NCI-H2227 (cell line): ENCODE data around the gene DHCR7.

Source experiments
- DNase-seq: peaks from one replicate; lab custom pipeline; 2025; ENCODE audit not compliant: unreplicated experiment; lab: John Stamatoyannopoulos, UW

The DHCR7 gene

GRCh38 chr11:71459076-71459766 is 11.0 kb upstream of the DHCR7 start:
- DNase-seq: no peak

DNA sequence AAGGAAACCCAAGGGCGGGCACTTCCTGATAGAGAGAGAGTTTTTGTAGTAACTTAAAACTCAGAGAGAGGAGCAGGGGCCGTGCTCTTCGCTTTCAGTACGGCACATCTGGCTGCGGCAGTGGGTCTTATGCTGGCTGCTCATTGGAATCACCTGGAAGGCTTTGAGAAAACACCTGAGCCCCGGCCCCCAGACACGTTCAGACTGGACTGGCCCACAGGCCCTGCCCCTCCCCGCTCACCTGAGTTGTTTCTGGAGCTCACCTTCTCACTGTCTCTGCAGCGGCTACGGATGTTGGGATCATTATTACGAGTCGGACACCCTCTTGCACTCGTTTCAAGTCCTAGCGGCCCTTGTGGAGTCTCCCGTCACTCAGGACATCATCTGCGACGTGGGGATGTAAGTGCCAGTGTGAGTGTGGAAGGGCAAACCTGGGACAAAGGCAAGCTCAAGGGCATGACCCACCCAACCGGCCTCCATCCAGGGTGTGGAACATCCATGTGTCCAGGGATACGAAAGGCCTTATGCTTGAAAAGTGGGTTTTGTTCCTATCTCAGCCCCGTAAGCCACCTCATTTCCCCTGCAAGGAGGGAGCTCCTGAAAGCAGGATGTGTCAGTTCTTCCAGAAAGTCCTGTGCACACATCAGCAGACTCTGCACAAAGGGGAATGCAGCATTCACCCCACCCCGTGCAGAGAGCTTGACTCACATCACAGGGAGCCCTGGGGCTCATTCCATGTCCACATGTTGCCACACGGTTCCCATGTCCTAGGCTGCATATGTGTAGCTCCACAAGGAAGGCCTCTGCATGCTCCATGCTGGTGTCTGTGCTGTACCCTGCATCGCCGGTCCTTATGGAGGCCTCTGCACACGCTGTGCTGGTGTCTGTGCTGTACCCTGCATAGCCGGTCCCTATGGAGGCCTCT is 10.2 kb upstream of the DHCR7 start:
- no peak for DNase-seq

- no peak for DNase-seq
These were observed 8.6 kb upstream of the DHCR7 start for GRCh38 chr11:71456831-71457230.

DNA sequence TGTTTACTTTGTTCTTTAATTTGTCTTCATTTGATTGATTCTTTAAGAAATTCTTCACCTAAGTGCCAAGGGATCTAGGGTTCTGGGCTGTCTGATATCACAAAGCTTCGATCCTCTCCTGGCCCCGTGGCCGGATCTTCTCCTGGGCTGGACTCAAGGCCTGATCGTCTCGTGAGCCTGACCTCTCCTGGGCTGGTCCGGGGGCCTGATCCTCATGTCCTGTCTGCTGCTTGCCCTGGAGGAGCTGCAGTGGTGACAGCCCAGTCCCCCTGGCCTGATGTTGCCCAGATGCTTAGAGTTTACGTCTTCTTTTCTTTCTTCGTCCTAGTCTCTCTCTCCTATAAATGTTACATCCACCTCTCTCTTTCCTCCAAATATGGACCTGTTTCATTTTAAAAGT is 8.1 kb upstream of the DHCR7 start:
- DNase-seq: no peak

- no peak for DNase-seq
These were observed 6.4 kb upstream of the DHCR7 start for GRCh38 chr11:71454470-71455113.

DNA sequence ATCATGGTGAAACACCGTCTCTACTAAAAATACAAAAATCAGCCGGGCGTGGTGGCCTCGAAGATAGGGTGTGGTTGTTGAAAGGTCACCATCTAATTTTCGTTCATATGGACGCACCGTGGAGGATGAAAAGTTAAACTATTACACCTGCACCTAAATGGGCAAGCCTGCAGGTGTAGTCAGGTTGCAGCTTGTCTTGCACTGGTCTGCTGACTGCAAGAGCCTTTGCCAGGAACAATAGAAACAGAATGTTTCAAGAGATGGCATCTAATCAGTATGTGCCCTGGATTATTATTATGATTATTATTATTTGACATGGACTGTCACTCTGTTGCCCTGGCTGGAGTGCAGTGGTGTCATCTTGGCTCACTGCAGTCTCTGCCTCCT is 5.7 kb upstream of the DHCR7 start:
- no peak for DNase-seq

DNA sequence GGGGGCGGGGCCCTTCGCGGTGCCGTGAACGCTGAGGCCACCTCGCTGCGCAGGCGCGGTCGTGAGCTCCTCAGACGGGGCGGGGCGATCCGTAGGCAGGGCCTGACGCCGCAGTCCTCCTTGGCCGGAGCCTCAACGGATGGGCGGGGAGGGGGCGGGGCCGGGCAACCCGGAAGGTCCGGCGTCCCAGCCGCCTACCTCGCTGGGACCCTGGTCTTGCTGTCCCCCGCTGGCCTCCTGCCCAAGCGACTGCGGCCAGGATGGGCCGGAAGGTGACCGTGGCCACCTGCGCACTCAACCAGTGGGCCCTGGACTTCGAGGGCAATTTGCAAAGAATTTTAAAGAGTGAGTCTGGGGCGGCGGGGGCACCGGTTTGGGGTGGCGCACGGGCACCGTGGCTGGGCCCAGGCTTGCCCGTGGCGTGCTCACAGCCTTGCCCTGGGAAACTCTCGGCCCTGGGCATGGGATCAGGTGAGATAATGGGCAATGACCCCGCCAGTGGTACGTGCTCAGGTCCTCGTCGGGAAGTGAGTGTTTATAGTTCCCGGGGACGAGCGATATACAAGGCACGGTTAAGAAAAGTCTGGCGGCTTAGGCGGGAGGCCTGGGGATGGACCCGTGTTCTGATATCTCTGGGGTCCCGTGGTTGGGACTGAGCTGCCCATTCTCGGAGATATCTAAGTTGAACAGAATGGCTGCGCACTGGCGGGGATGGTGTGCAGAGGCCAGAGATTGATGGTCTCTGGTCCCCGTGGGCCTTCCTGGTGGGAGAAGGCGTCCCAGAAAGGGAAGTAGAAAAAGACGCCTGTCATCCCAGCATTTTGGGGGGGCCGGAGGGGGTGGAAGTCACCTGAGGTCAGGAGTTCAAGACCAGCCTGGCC is 5.1 kb upstream of the DHCR7 start, which contains the start of gene NADSYN1:
TSS of gene NADSYN1 (plus strand) at position 167 of the 881 bp plus-strand sequence. CDS start at position 261, 94 bp downstream.
- peak; percentile 98 for DNase-seq

- DNase-seq: peak; percentile 57
These were observed 4.2 kb upstream of the DHCR7 start for GRCh38 chr11:71452199-71453036.

- peak; percentile 66 for DNase-seq
These were observed 3.5 kb upstream of the DHCR7 start for GRCh38 chr11:71451596-71452198.

DNA sequence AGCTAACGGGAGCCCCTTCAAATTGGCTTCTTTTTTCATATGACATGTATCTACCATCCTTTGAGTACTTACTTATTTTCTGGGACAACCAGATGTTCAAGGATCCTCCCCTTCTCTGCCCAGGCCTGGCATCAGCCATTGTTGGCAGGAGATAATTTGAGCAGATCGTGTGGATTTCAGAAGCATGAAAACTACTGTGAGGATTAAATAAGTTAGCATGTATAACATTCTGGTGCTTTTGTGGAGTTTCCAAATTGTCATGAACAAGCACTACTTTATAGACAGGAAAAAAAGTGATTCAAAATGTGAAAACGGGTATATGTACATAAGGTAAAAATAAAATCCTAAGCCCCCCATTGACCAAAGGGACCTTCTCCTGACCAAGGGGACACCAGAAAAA is 2.7 kb upstream of the DHCR7 start:
- DNase-seq: no peak

DNA sequence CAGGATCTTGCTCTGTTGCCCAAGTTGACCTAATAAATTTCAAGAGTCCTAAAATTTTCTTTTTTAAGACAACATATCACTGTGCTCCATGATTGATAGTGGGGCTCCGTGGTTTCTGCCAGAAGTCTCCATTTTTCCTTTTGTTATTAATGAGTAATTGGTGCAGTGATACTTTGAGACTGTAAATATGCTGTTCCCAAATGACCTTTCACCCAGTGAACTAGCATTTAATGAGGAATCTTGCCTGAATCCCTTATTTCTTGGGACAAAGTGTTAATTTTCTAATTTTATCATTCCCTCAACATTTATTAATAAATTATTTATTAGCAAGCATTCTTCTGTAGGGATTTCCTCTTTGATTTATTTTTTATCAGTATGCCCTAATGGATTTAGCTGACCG is 2.3 kb upstream of the DHCR7 start:
- no peak for DNase-seq

- no peak for DNase-seq
These were observed 1.4 kb upstream of the DHCR7 start for GRCh38 chr11:71449596-71449995.

DNA sequence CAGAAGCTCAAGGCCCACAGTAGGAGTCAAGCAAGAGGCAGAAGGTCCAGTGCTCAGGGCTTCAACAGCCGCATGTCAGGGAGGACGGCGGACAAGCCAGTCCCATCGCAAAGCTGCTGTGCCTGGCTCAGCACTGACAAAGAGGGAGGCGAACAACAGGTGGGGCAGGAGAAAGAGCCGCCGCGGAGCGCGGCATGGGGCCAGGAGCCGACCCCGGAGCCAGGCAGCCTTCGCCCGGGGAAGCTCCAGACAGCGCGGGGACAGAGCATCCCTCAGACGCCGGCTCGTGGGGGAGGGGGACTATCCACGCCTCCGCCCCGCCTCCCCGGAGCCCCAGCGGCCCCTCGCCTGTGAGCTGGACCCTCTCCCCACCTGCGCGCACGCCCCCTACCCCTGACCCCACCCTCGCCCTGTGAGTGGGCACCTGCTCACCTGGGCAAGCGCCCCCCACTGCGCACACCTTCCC is 369 bp downstream of the DHCR7 start:
- peak; percentile 72 for DNase-seq

DNA sequence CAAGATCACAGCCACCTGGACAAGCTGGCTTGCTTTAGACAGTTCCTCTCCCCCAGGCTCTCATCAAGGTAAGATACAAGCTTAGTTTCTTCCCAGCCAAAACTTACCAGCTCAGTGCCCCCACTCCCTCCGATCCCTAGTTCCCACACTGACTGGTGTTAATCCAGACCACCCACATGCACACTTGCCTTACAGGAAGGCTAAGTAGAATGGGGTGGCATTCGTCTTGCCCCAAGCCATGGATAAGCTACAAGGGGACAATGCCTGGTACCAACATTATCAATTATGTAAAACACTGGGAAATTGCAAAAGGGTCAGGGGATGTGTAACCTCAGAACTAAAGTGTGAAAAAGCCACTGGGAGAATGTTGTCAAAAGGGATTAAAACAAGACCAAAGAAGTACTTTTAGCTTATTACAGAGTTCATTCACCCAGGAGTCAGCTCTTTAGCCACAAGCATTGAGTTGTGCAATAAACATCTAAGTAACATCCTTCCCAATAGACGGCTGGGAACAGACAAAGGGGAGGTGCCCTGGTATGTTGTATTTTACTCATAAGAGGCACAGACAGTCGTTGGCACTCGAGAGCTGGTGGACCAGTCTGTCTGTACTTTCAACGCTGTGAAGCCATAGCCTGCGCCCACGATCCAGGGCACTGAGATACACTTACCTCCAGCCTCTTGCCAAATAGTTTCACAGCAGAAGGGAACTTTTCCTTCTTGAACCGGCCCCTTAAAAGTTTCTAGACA is 1.1 kb downstream of the DHCR7 start:
- no peak for DNase-seq

DNA sequence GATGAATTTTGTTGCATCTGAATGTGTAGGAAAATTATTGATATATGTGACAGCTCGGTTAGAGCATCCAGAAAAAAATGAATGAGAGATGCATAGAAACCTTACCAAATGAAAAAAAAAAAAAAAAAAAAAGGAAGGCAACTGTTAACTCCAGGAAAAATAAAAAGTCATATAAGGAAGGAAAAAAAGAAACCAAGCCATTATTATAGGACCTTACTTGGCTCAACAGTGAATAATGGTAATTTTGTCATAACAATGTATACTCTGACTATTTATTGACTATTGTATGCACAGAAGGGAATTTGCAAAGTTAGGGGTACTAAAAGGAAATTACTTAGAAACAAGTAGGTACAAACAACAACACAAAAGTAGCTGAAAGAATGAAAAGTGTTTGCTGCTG is 2.0 kb downstream of the DHCR7 start:
- no peak for DNase-seq

DNA sequence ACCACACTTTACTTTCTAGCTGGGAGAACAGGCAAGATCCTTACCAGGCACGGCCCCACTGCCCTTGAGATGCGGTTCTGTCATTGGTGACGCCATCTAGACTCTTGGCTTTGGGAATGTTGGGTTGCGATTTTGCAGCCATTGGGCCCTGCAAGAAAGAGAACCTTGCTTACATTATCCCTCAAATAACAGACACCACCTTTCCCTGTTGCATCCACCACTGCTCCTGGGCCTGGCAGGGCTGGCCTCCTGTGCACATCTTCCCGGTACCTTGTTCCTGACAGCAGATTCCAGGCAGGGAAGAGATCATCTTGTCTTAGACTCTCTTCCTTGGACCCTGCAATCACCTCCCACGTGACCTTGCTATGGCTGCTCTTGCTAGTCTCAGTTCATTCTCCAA is 3.4 kb downstream of the DHCR7 start:
- no peak for DNase-seq

DNA sequence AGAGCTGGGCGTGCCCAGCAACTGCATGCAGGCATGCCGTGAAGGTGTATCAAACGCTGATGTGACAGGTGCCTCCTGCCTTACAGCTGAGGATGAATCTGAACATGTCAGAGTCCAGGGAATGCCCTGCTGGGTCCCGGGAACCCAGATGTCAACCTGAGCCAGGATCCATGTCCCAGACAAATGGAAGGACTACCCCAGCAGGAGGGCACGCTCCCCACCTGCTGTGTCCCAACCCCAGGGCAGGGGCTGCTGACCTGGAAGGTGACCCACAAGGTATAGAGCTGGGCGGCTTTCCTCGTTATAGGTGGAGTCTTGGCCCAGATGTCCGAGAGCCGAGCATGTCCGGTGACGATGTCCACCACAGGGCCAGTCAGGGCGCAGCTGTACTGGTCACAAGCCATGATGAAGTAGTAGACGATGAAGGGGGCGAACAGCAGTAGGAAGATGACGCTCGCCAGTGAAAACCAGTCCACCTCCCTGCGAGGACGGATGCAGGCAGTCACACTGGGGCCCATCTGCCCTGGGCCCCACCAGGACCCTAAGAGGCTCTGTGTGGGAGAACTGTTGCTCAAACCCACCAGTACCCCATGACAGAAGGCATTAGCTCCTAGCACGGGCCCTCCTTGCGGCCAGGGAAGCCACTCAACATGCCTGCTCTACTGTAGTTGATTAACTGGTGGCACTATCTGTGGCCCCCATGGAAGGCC is 4.3 kb downstream of the DHCR7 start:
- DNase-seq: no peak

- DNase-seq: no peak
These were observed 5.3 kb downstream of the DHCR7 start for GRCh38 chr11:71442880-71443279.
